Activated CD4-positive, CD25-positive, alpha-beta regulatory T cell treated with anti-CD3 and anti-CD28 coated beads, Interleukin-2, amount 50 U/mL, for 72 hours (primary cell): Measurements from ENCODE around the gene ELOVL7.

Experiments
- DNase-seq: peaks from one replicate; pipeline ENCODE4 v3.0.0; 2021

Gene ELOVL7

GRCh38 chr5:60710362-60710761, 133.7 kb downstream of the ELOVL7 start:
- DNase-seq = no peak

GRCh38 chr5:60705144-60705543, 138.9 kb downstream of the ELOVL7 start:
- DNase-seq = no peak

- no peak for DNase-seq
Measured at GRCh38 chr5:60703944-60704343, 140.1 kb downstream of the ELOVL7 start.
